Measurements from ENCODE around the gene TEDC1.

DNA sequence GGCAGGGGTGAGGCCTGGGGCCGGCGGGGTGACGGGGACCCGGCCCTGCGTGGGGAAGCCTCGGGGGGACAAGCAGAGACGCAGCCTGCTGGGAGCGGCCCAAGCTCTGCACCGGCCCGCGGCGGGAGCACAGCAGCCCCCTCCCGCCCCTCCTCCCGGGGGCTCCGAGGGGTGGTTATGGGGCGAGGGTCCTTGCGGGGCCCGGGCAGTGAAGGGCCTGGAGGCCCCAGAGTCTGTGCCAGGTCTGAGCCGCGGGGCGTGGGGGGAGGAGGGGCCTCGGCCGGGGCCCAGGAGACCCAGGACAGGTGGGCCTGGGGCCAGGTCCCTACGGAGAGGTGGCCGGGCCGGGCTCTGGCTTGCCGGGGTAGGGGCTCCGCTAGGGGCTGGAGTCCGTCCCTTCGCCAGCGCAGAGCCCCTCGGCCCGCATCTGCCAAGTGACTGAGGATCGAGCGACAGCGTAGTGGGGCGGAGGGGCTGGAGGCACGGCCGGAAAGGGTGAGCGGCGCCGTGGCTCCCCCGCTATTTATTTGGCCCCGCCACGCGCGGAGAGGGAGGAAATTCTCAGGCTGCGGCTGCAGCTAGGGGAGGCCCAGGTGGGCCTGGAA, 35.8 kb downstream of the TEDC1 start:
- TF ChIP-seq, protein P1, sequence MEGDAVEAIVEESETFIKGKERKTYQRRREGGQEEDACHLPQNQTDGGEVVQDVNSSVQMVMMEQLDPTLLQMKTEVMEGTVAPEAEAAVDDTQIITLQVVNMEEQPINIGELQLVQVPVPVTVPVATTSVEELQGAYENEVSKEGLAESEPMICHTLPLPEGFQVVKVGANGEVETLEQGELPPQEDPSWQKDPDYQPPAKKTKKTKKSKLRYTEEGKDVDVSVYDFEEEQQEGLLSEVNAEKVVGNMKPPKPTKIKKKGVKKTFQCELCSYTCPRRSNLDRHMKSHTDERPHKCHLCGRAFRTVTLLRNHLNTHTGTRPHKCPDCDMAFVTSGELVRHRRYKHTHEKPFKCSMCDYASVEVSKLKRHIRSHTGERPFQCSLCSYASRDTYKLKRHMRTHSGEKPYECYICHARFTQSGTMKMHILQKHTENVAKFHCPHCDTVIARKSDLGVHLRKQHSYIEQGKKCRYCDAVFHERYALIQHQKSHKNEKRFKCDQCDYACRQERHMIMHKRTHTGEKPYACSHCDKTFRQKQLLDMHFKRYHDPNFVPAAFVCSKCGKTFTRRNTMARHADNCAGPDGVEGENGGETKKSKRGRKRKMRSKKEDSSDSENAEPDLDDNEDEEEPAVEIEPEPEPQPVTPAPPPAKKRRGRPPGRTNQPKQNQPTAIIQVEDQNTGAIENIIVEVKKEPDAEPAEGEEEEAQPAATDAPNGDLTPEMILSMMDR (IDR thresholded peaks at IDR 0.05), result no peak
- TF ChIP-seq GRHL2 (CRISPR knock-in tag; IDR thresholded peaks at IDR 0.05; ENCODE audit: insufficient replicate concordance, severe bottlenecking), result no peak
- TF ChIP-seq SP1 (CRISPR knock-in tag; conservative IDR thresholded peaks at IDR 0.05), result no peak
- no peak for TF ChIP-seq ZNF121 (CRISPR knock-in tag; IDR thresholded peaks at IDR 0.05)
- no peak for TF ChIP-seq CBFB (CRISPR knock-in tag; IDR thresholded peaks at IDR 0.05; ENCODE audit: low read depth)
- no peak for TF ChIP-seq NR3C1 (CRISPR knock-in tag; conservative IDR thresholded peaks at IDR 0.05; ENCODE audit: low read depth)
- TF ChIP-seq ETV6 (CRISPR knock-in tag; IDR thresholded peaks at IDR 0.05), result no peak
- TF ChIP-seq, protein P2, sequence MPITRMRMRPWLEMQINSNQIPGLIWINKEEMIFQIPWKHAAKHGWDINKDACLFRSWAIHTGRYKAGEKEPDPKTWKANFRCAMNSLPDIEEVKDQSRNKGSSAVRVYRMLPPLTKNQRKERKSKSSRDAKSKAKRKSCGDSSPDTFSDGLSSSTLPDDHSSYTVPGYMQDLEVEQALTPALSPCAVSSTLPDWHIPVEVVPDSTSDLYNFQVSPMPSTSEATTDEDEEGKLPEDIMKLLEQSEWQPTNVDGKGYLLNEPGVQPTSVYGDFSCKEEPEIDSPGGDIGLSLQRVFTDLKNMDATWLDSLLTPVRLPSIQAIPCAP (CRISPR knock-in tag; IDR thresholded peaks at IDR 0.05), result no peak
